Measurements from ENCODE around the gene RPN1.

RPN1 gene

GRCh38 chr3:128578346-128578745 lies 72.3 kb downstream of the RPN1 start:
- no peak for DNase-seq (ENCODE audit: low read depth in 2 of 2)

GRCh38 chr3:128577711-128578110 lies 72.9 kb downstream of the RPN1 start:
- no peak for DNase-seq (ENCODE audit: low read depth in 2 of 2)

- DNase-seq (ENCODE audit: low read depth in 2 of 2): no peak
Observed at GRCh38 chr3:128576290-128576689, 74.3 kb downstream of the RPN1 start.

- DNase-seq (ENCODE audit: low read depth in 2 of 2): no peak
Observed at GRCh38 chr3:128575777-128576176, 74.8 kb downstream of the RPN1 start.

- DNase-seq (ENCODE audit: low read depth in 2 of 2): no peak
Observed at GRCh38 chr3:128573707-128574162, 76.9 kb downstream of the RPN1 start.

GRCh38 chr3:128573160-128573559 lies 77.5 kb downstream of the RPN1 start:
- no peak for DNase-seq (ENCODE audit: low read depth in 2 of 2)

GRCh38 chr3:128572644-128573105 lies 77.9 kb downstream of the RPN1 start:
- DNase-seq (ENCODE audit: low read depth in 2 of 2): peak; percentile 31 to 44

- DNase-seq (ENCODE audit: low read depth in 2 of 2): no peak
Observed at GRCh38 chr3:128572013-128572412, 78.6 kb downstream of the RPN1 start.

All from stimulated activated CD4-positive, alpha-beta T cell treated with anti-CD3 and anti-CD28 coated beads, Interleukin-15, amount 100 ng/mL, for 48 hours (primary cell).